K562 (cell line): ENCODE data around the gene TXNDC8. TPM values are rescaled to one million over a fixed set of nuclear protein-coding genes. Genes with fewer than 3 reads are reported as not detected.

Experiments used
- ATAC-seq: fragments of 200-7000 bp; cut with Tn5 transposase; 3 replicates; pipeline ENCODE4 v1.9.1; 2020; ENCODE audit warnings: moderate library complexity
- BruUV-seq: library from RNA; stranded (reverse); fragments of 400-500 nt; replicated peaks from 2 replicates; lab custom pipeline; 2021; lab: Mats Ljungman, UMichigan
- CTCF ChIA-PET: fragments of 300-600 bp; formaldehyde crosslinking; extraction: SDS; loops from one replicate; lab custom pipeline; 2021; ENCODE audit warnings: low intra/inter-chr PET ratio; lab: Yijun Ruan, JAX
- POLR2A ChIA-PET: fragments of 300-600, 350-650 bp; sonication (Branson Sonifier 250); formaldehyde crosslinking; extraction: SDS; loops from one replicate; lab custom pipeline; 2021; ENCODE audit warnings: antibody characterized with exemption, inconsistent platforms; lab: Yijun Ruan, JAX
- DNase-seq, 4 experiments: peaks; one replicate each; pipeline versions ENCODE4 v3.0.0 to v3.0.0-alpha.2; 2011 to 2018; ENCODE audit warnings: low spot score in 3 of 4, mixed read lengths in 3 of 4; ENCODE audit errors: extremely low read depth in 1 of 4
- FAIRE-seq: peaks from 2 replicates; lab custom pipeline; 2011; peaks lifted over from hg19 to GRCh38; lab: Jason Lieb, UNC
- H2AFZ ChIP-seq: 2 replicates; pipeline ENCODE4 v1.6.0; 2011; ENCODE audit warnings: low read depth, low read length, control low read depth, inconsistent platforms
- H3K27ac ChIP-seq: fragments of 200-600 bp; 3 replicates; pipeline ENCODE4 v1.8.0; 2011; ENCODE audit warnings: low read depth, mild to moderate bottlenecking, control low read depth, inconsistent platforms, low read length, moderate library complexity, mixed read lengths; ENCODE audit errors: extremely low read depth
- H3K27me3 ChIP-seq, 2 experiments: fragments of 300-600 bp in 1 of 2; 2 replicates in 1 of 2; 3 replicates in 1 of 2; pipeline versions ENCODE4 v1.6.0 to v1.8.0; 2011; ENCODE audit warnings: inconsistent platforms in 2 of 2, low read length in 2 of 2, mild to moderate bottlenecking in 1 of 2, mixed read lengths in 1 of 2, moderate library complexity in 1 of 2; ENCODE audit not compliant: control insufficient read depth in 2 of 2, insufficient read depth in 2 of 2
- H3K36me3 ChIP-seq: fragments of 300-600 bp; 3 replicates; pipeline ENCODE4 v1.8.0; 2011; ENCODE audit warnings: mild to moderate bottlenecking, low read length, inconsistent platforms; ENCODE audit not compliant: control insufficient read depth, insufficient read depth
- H3K4me1 ChIP-seq, 2 experiments: fragments of 200-600 bp in 1 of 2; replicated peaks in 1 of 2; 2 replicates in 1 of 2; 3 replicates in 1 of 2; pipeline versions ENCODE4 v1.5.1 to v1.8.0; 2011; ENCODE audit warnings: inconsistent platforms in 2 of 2, low read length in 2 of 2, mild to moderate bottlenecking in 1 of 2, mixed read lengths in 1 of 2, moderate library complexity in 1 of 2; ENCODE audit not compliant: control insufficient read depth in 2 of 2, insufficient read depth in 2 of 2
- H3K4me2 ChIP-seq: 2 replicates; pipeline ENCODE4 v1.6.1; 2011; ENCODE audit warnings: low read length, control low read depth, inconsistent platforms, mixed read lengths; ENCODE audit not compliant: insufficient read depth
- H3K4me3 ChIP-seq: fragments of 200-600 bp; sonication (generic), shearing (Covaris generic); 2 replicates; pipeline ENCODE4 v1.5.1; 2016; ENCODE audit warnings: control low read depth, inconsistent platforms
- H3K79me2 ChIP-seq: fragments of 200-600 bp; 3 replicates; pipeline ENCODE4 v1.8.0; 2011; ENCODE audit warnings: low read length, inconsistent platforms; ENCODE audit not compliant: control insufficient read depth, insufficient read depth
- H3K9ac ChIP-seq, 2 experiments: 2 replicates each; pipeline versions ENCODE4 v1.6.0 to v1.6.1; 2011; ENCODE audit warnings: low read depth in 2 of 2, low read length in 2 of 2, control low read depth in 1 of 2, inconsistent platforms in 1 of 2, mild to moderate bottlenecking in 1 of 2, mixed read lengths in 1 of 2; ENCODE audit not compliant: insufficient read depth in 1 of 2
- H3K9me1 ChIP-seq: one replicate; pipeline ENCODE4 v1.6.0; 2011; ENCODE audit warnings: inconsistent platforms, mild to moderate bottlenecking, low read length, moderate library complexity; ENCODE audit not compliant: control insufficient read depth, insufficient read depth
- H3K9me3 ChIP-seq: replicated peaks from 2 replicates; pipeline ENCODE4 v1.5.1; 2011; ENCODE audit warnings: low read depth, low read length, inconsistent platforms; ENCODE audit not compliant: control insufficient read depth, insufficient read depth
- H4K20me1 ChIP-seq: replicated peaks from 2 replicates; pipeline ENCODE4 v1.6.1; 2011; ENCODE audit warnings: low read length, inconsistent platforms, mixed read lengths; ENCODE audit not compliant: control insufficient read depth, insufficient read depth
- CBFA2T3 ChIP-seq: fragments of 450-650 bp; IDR thresholded peaks from 2 replicates; pipeline ENCODE4 v1.6.1; 2017
- CC2D1A ChIP-seq: fragments of 450-650 bp; IDR thresholded peaks from 2 replicates; pipeline ENCODE4 v1.6.1; 2017; ENCODE audit warnings: mild to moderate bottlenecking
- CLOCK ChIP-seq: fragments of 250-450 bp; sonication (Bioruptor Pico); IDR thresholded peaks from 2 replicates; pipeline ENCODE4 v1.4.0; 2020; ENCODE audit warnings: mild to moderate bottlenecking, moderate library complexity, borderline replicate concordance
- CREBBP ChIP-seq: IDR thresholded peaks from one replicate; pipeline ENCODE4 v1.6.1; 2012; ENCODE audit warnings: low read depth, mild to moderate bottlenecking, control low read depth, inconsistent platforms, low read length
- E2F6 ChIP-seq, 2 experiments: IDR thresholded peaks; 2 replicates each; pipeline ENCODE4 v1.6.1; 2011; ENCODE audit warnings: borderline replicate concordance in 1 of 2, control low read depth in 1 of 2, low read depth in 1 of 2, low read length in 1 of 2, mild to moderate bottlenecking in 1 of 2, mixed read lengths in 1 of 2, moderate library complexity in 1 of 2; ENCODE audit not compliant: insufficient read depth in 1 of 2, insufficient read length in 1 of 2, poor library complexity in 1 of 2, severe bottlenecking in 1 of 2; ENCODE audit errors: extremely low read depth in 1 of 2
- FOXK2 ChIP-seq, 2 experiments: fragments of 450-650 bp; IDR thresholded peaks in 1 of 2; conservative IDR thresholded peaks in 1 of 2; 2 replicates each; pipeline ENCODE4 v1.6.1; 2016; ENCODE audit warnings: low read depth in 2 of 2, mild to moderate bottlenecking in 1 of 2
- KDM5B ChIP-seq: fragments of 200-600 bp; sonication (generic); IDR thresholded peaks from 2 replicates; pipeline ENCODE4 v1.6.1; 2012; ENCODE audit warnings: low read depth, mild to moderate bottlenecking, moderate library complexity, low read length, control low read depth, inconsistent platforms; ENCODE audit not compliant: insufficient replicate concordance
- MYNN ChIP-seq, 2 experiments: sonication (generic); formaldehyde crosslinking in 1 of 2; IDR thresholded peaks; 2 replicates each; pipeline versions ENCODE4 v1.5.0 to v1.6.1; 2016 to 2020; ENCODE audit warnings: antibody characterized with exemption in 1 of 2, missing genetic modification reagents in 1 of 2
- POLR2G ChIP-seq: fragments of 200-400 bp; formaldehyde crosslinking; IDR thresholded peaks from 2 replicates; pipeline ENCODE4 v1.6.1; 2017; ENCODE audit warnings: low read depth, mild to moderate bottlenecking, antibody characterized with exemption, low read length, moderate library complexity
- RBM25 ChIP-seq: fragments of 200-400 bp; formaldehyde crosslinking; IDR thresholded peaks from 2 replicates; pipeline ENCODE4 v1.6.1; 2018; ENCODE audit warnings: low read length, low read depth, moderate library complexity; ENCODE audit not compliant: severe bottlenecking
- TEAD1 ChIP-seq, 2 experiments: fragments of 450-650 bp in 1 of 2; sonication (generic) in 1 of 2; formaldehyde crosslinking; IDR thresholded peaks; 2 replicates each; pipeline versions ENCODE4 v1.4.0 to v1.8.0; 2020 to 2022; ENCODE audit warnings: mild to moderate bottlenecking in 2 of 2, missing genetic modification reagents in 1 of 2
- ZFP36 ChIP-seq: fragments of 150-350 bp; IDR thresholded peaks from 2 replicates; pipeline ENCODE4 v1.6.1; 2018; ENCODE audit warnings: low read length, low read depth; ENCODE audit not compliant: partially characterized antibody
- ZFX ChIP-seq: sonication (generic); formaldehyde crosslinking; IDR thresholded peaks from 2 replicates; pipeline ENCODE4 v1.8.0; 2022; ENCODE audit warnings: mild to moderate bottlenecking, missing genetic modification reagents, moderate library complexity
- ZNF124 ChIP-seq: sonication (generic); formaldehyde crosslinking; IDR thresholded peaks from 2 replicates; pipeline ENCODE4 v1.8.1; 2022; ENCODE audit warnings: missing genetic modification reagents
- ZNF232 ChIP-seq: sonication (generic); formaldehyde crosslinking; IDR thresholded peaks from 2 replicates; pipeline ENCODE4 v1.8.0; 2022; ENCODE audit warnings: mild to moderate bottlenecking, missing genetic modification reagents
- ZNF282 ChIP-seq: sonication (generic); formaldehyde crosslinking; IDR thresholded peaks from 2 replicates; pipeline ENCODE4 v1.8.1; 2023; ENCODE audit warnings: missing genetic modification reagents
- ZNF347 ChIP-seq: fragments of 450-650 bp; formaldehyde crosslinking; IDR thresholded peaks from 2 replicates; pipeline ENCODE4 v1.4.0; 2020; ENCODE audit warnings: low read depth, mild to moderate bottlenecking, moderate library complexity
- in situ Hi-C: fragments of 300-500 bp; cut with MboI; formaldehyde crosslinking; loops from 4 replicates; pipeline ENCODE4 v1.15.0; 2018; ENCODE audit warnings: inconsistent platforms, mixed read lengths
- intact Hi-C: fragments of 100-400 bp; cut with micrococcal nuclease; formaldehyde crosslinking; loops from 2 replicates; pipeline ENCODE4 v1.14.2; 2022
- polyA plus RNA-seq, 8 experiments: library from polyadenylated mRNA; depleted of rRNA in 4 of 8; stranded (reverse) in 5 of 8; unstranded in 3 of 8; fragments of >200 nt; fragmentation: Nextera tagmentation in 2 of 8; fragmentation: Illumina TruSeq in 1 of 8; extraction: Ambion mirVana in 2 of 8; extraction: Trizol in 1 of 8; gene quantifications; 2 replicates each; pipeline versions ENCODE4 v1.2.1 to v1.2.3, GENCODE V29; 2011 to 2014; ENCODE audit warnings: inconsistent platforms in 1 of 8, missing spikeins in 1 of 8
- total RNA-seq, 7 experiments: library from RNA; depleted of rRNA in 6 of 7; stranded (reverse); fragments of >200 nt in 6 of 7; fragmentation: Illumina TruSeq in 2 of 7; extraction: Trizol in 2 of 7; gene quantifications; 2 replicates each; pipeline versions ENCODE4 v1.2.1 to v1.2.3, GENCODE V29; 2011 to 2021; ENCODE audit warnings: low replicate concordance in 1 of 7

Gene TXNDC8
- total and polyA plus RNA-seq, 9 of the 15 experiments (the other 6 are each of a cell fraction or from before 2014, with no cell fraction given), result not detected

GRCh38 chr9:110334871-110335270, 2.8 kb downstream of the TXNDC8 start:
- H3K9me3 ChIP-seq, result no peaks in the 10 kb centered on the region
- H3K79me2 ChIP-seq, result no peaks in the 10 kb centered on the region
- POLR2A ChIA-PET, result no interaction called here
- DNase-seq, result no peak
- no peak for ATAC-seq
- H3K9me1 ChIP-seq, result no peaks in the 10 kb centered on the region
- TF ChIP-seq CBFA2T3 (no peak), POLR2G (no peak), E2F6 (IDR thresholded peaks at IDR 0.05; ENCODE audit: borderline replicate concordance in 1 of 2, extremely low read depth in 1 of 2, insufficient read depth in 1 of 2, insufficient read length in 1 of 2, low read depth in 1 of 2, low read length in 1 of 2, poor library complexity in 1 of 2, severe bottlenecking in 1 of 2) (no peak), FOXK2 (conservative IDR thresholded peaks at IDR 0.05 in 1 of 2, IDR thresholded peaks at IDR 0.05 in 1 of 2; ENCODE audit: low read depth in 2 of 2) (no peak), RBM25 (no peak), ZNF347 (CRISPR knock-in tag) (no peak), ZNF232 (no peak), TEAD1 (CRISPR knock-in tag; IDR thresholded peaks at IDR 0.05) (no peak), CLOCK (CRISPR knock-in tag) (no peak), MYNN (IDR thresholded peaks at IDR 0.05) (no peak), MYNN (CRISPR knock-in tag; IDR thresholded peaks at IDR 0.05) (no peak), ZNF282 (no peak), KDM5B (no peak), ZNF124 (CRISPR knock-in tag) (no peak), CC2D1A (no peak), CREBBP (no peak), ZFX (no peak), ZFP36 (no peak)
- no peaks in the 10 kb centered on the region for H3K36me3 ChIP-seq
- H2AFZ ChIP-seq, result no peak overlapping the region
- BruUV-seq, result no TSS peak
- H3K4me1 ChIP-seq, result no peaks in the 10 kb centered on the region
- no peak for FAIRE-seq
- CTCF ChIA-PET, result no interaction called here
- intact Hi-C loops (no loop called here), in situ Hi-C loops (no loop called here)
- no peaks in the 10 kb centered on the region for H4K20me1 ChIP-seq
- no peak overlapping the region for H3K27ac ChIP-seq
- no peak overlapping the region for H3K4me3 ChIP-seq
- no peak overlapping the region for H3K9ac ChIP-seq
- H3K27me3 ChIP-seq, result peaks cover 0 to 8% of the 10 kb centered on the region in 2 experiments; a peak in 1 of 5 replicates
- H3K4me2 ChIP-seq, result no peak overlapping the region
